ENCODE data around the gene IL11RA.

Gene IL11RA

GRCh38 chr9:34684816-34685215, 32.8 kb downstream of the IL11RA start:
- ATAC-seq (ENCODE audit: low read depth): no peak
- H3K36me3 ChIP-seq (ENCODE audit: low read depth): no peaks in the 10 kb centered on the region
- H3K27ac ChIP-seq (ENCODE audit: poor library complexity, severe bottlenecking): no peak overlapping the region
- H3K27me3 ChIP-seq (ENCODE audit: insufficient read depth, poor library complexity, severe bottlenecking): no peaks in the 10 kb centered on the region
- no peak overlapping the region for H3K4me3 ChIP-seq (ENCODE audit: severe bottlenecking)
- no peaks in the 10 kb centered on the region for H3K4me1 ChIP-seq (ENCODE audit: insufficient read depth, poor library complexity, severe bottlenecking)
- no peak for DNase-seq (ENCODE audit: low spot score)
- no peaks in the 10 kb centered on the region for H3K9me3 ChIP-seq (ENCODE audit: severe bottlenecking)
- no peak for TF ChIP-seq CTCF (IDR thresholded peaks at IDR 0.05; ENCODE audit: poor library complexity, severe bottlenecking)

DNA sequence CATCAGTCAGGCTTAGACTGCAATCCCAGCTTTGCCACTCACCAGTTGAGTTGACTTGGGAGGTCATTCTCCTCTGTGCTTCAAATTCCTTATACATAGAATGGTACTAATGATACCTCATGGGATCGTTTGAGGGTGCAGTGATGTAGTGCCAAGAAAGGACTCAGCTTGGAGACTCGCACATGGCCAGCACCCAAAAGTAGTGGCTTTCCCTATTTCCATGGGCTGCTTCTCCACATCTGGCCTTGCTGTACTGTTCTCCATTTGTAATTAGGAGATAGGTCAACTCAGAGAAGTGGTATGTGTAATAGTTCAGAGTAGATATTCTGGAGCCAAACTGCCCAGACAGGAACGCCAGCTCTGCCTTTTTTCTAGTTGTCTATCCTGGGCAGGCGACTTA, 33.6 kb downstream of the IL11RA start:
- H3K4me3 ChIP-seq (ENCODE audit: severe bottlenecking): no peak overlapping the region
- no peak overlapping the region for H3K27ac ChIP-seq (ENCODE audit: poor library complexity, severe bottlenecking)
- TF ChIP-seq CTCF (IDR thresholded peaks at IDR 0.05; ENCODE audit: poor library complexity, severe bottlenecking): no peak
- H3K27me3 ChIP-seq (ENCODE audit: insufficient read depth, poor library complexity, severe bottlenecking): no peaks in the 10 kb centered on the region
- H3K36me3 ChIP-seq (ENCODE audit: low read depth): no peaks in the 10 kb centered on the region
- H3K9me3 ChIP-seq (ENCODE audit: severe bottlenecking): no peaks in the 10 kb centered on the region
- DNase-seq (ENCODE audit: low spot score): no peak
- ATAC-seq (ENCODE audit: low read depth): no peak
- H3K4me1 ChIP-seq (ENCODE audit: insufficient read depth, poor library complexity, severe bottlenecking): no peaks in the 10 kb centered on the region

DNA sequence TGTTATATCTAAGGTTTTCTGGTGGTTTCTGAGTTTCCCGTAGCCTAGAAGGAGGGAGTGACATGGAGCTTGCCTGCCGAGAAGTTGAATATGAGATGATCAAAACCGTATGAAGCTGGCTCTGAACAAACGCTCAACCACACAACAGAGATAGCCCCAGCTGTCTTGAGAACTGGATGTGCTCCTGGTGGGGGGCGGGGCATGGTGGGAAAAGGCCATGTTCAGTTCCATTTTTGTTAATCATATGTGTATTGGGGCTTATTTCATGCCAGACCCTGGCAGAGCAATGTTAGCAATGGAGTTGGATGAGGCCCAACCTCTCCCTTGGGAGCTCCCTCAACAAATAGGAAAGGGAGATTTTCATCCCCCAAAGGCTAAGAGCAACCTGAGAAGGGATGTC, 34.2 kb downstream of the IL11RA start:
- no peaks in the 10 kb centered on the region for H3K9me3 ChIP-seq (ENCODE audit: severe bottlenecking)
- no peak for ATAC-seq (ENCODE audit: low read depth)
- no peaks in the 10 kb centered on the region for H3K36me3 ChIP-seq (ENCODE audit: low read depth)
- H3K4me3 ChIP-seq (ENCODE audit: severe bottlenecking): no peak overlapping the region
- H3K27ac ChIP-seq (ENCODE audit: poor library complexity, severe bottlenecking): no peak overlapping the region
- no peaks in the 10 kb centered on the region for H3K27me3 ChIP-seq (ENCODE audit: insufficient read depth, poor library complexity, severe bottlenecking)
- no peak for DNase-seq (ENCODE audit: low spot score)
- H3K4me1 ChIP-seq (ENCODE audit: insufficient read depth, poor library complexity, severe bottlenecking): no peaks in the 10 kb centered on the region
- no peak for TF ChIP-seq CTCF (IDR thresholded peaks at IDR 0.05; ENCODE audit: poor library complexity, severe bottlenecking)

- no peaks in the 10 kb centered on the region for H3K9me3 ChIP-seq (ENCODE audit: severe bottlenecking)
- ATAC-seq (ENCODE audit: low read depth): no peak
- no peaks in the 10 kb centered on the region for H3K36me3 ChIP-seq (ENCODE audit: low read depth)
- no peak for DNase-seq (ENCODE audit: low spot score)
- H3K4me1 ChIP-seq (ENCODE audit: insufficient read depth, poor library complexity, severe bottlenecking): no peaks in the 10 kb centered on the region
- H3K27me3 ChIP-seq (ENCODE audit: insufficient read depth, poor library complexity, severe bottlenecking): no peaks in the 10 kb centered on the region
- H3K27ac ChIP-seq (ENCODE audit: poor library complexity, severe bottlenecking): no peak overlapping the region
- no peak overlapping the region for H3K4me3 ChIP-seq (ENCODE audit: severe bottlenecking)
- TF ChIP-seq CTCF (IDR thresholded peaks at IDR 0.05; ENCODE audit: poor library complexity, severe bottlenecking): no peak
These were observed 34.7 kb downstream of the IL11RA start for GRCh38 chr9:34686732-34687131.

- Histone ChIP-seq H3K4me3 (ENCODE audit: severe bottlenecking) (no peak overlapping the region), H3K36me3 (ENCODE audit: low read depth) (no peaks in the 10 kb centered on the region), H3K27me3 (ENCODE audit: insufficient read depth, poor library complexity, severe bottlenecking) (no peaks in the 10 kb centered on the region), H3K9me3 (ENCODE audit: severe bottlenecking) (no peaks in the 10 kb centered on the region), H3K4me1 (ENCODE audit: insufficient read depth, poor library complexity, severe bottlenecking) (no peaks in the 10 kb centered on the region), H3K27ac (ENCODE audit: poor library complexity, severe bottlenecking) (no peak overlapping the region)
- no peak for ATAC-seq (ENCODE audit: low read depth)
- no peak for DNase-seq (ENCODE audit: low spot score)
- TF ChIP-seq CTCF (IDR thresholded peaks at IDR 0.05; ENCODE audit: poor library complexity, severe bottlenecking): no peak
These were observed 35.5 kb downstream of the IL11RA start for GRCh38 chr9:34687276-34688030.

Data from RWPE2 (cell line).